ENCODE data around the gene MID2. TPM values are rescaled to one million over a fixed set of nuclear protein-coding genes. Genes with fewer than 3 reads are reported as not detected.

MID2 gene
- total RNA-seq, 4 donors from 2014 or later: 32.2 to 66.6 (median 57.0) TPM

GRCh38 chrX:107970073-107970472, 144.4 kb downstream of the MID2 start:
- Histone ChIP-seq H3K27ac (no peak overlapping the region), H3K36me3 (no peaks in the 10 kb centered on the region), H3K4me3 (no peak overlapping the region), H3K4me1 (no peaks in the 10 kb centered on the region), H3K9me3 (no peaks in the 10 kb centered on the region), H3K27me3 (no peaks in the 10 kb centered on the region)
- ATAC-seq: no peak
- 54 to 63% methylated on average over 1 to 2 of the region's 2 CpGs for WGBS, 2 donors (ENCODE audit: low coverage in 1 of 2)
- TF ChIP-seq POLR2AphosphoS5 (IDR thresholded peaks at IDR 0.05) (no peak), CTCF (IDR thresholded peaks at IDR 0.05) (no peak), EP300 (IDR thresholded peaks at IDR 0.05) (no peak), POLR2A (IDR thresholded peaks at IDR 0.05) (no peak)

GRCh38 chrX:107971636-107972035, 146.0 kb downstream of the MID2 start:
- no peak for ATAC-seq
- Histone ChIP-seq H3K4me3 (no peak overlapping the region), H3K27ac (no peak overlapping the region), H3K9me3 (no peaks in the 10 kb centered on the region), H3K27me3 (no peaks in the 10 kb centered on the region), H3K4me1 (no peaks in the 10 kb centered on the region), H3K36me3 (no peaks in the 10 kb centered on the region)
- 90 to 93% methylated on average over 3 of the region's 3 CpGs for WGBS, 2 donors (ENCODE audit: low coverage in 1 of 2)
- TF ChIP-seq EP300 (IDR thresholded peaks at IDR 0.05) (no peak), POLR2A (IDR thresholded peaks at IDR 0.05) (no peak)

Small RNA genes within 50 kb of the gene (small RNA-seq; reads per million reads assigned to genes)
- 0 reads per million in 4 donors for gene RF00019

Other genes starting within 250 kb of the MID2 start
- 10 to 100 TPM; 23.5 to 33.4 (median 27.5) TPM for gene PRPS1, start 197.4 kb upstream of the MID2 start, total RNA-seq
- gene TSC22D3, start 50.1 kb upstream of the MID2 start, total RNA-seq: 100 to 1,000 TPM; 561 to 849 (median 691) TPM
- under 1 TPM in 1 of 4 donors, not detected in 3; 0.31 TPM for gene NCBP2L, start 48.1 kb upstream of the MID2 start, total RNA-seq
- gene TEX13B, start 156.5 kb downstream of the MID2 start, total RNA-seq: not detected
- not detected for gene VSIG1, start 219.2 kb downstream of the MID2 start, total RNA-seq